HG03432 (cell line): ENCODE data around the gene CRISP2.

Source experiments
- ATAC-seq: cut with Tn5 transposase; IDR thresholded peaks from one replicate; pipeline ENCODE4 v1.9.1; 2021; ENCODE audit warnings: mild to moderate bottlenecking, moderate library complexity; ENCODE audit not compliant: unreplicated experiment

The CRISP2 gene

GRCh38 chr6:49662231-49662891 is 51.0 kb downstream of the CRISP2 start:
- no peak for ATAC-seq

- no peak for ATAC-seq
These were observed 59.4 kb downstream of the CRISP2 start for GRCh38 chr6:49653942-49654341.

GRCh38 chr6:49653438-49653837 is 59.9 kb downstream of the CRISP2 start:
- ATAC-seq = no peak

GRCh38 chr6:49651239-49651638 is 62.1 kb downstream of the CRISP2 start:
- ATAC-seq = no peak

GRCh38 chr6:49649988-49650387 is 63.4 kb downstream of the CRISP2 start:
- no peak for ATAC-seq

- no peak for ATAC-seq
These were observed 65.3 kb downstream of the CRISP2 start for GRCh38 chr6:49648036-49648435.

GRCh38 chr6:49647476-49647875 is 65.9 kb downstream of the CRISP2 start:
- no peak for ATAC-seq

- no peak for ATAC-seq
These were observed 66.4 kb downstream of the CRISP2 start for GRCh38 chr6:49646942-49647341.

GRCh38 chr6:49646130-49646824 is 67.1 kb downstream of the CRISP2 start:
- ATAC-seq = no peak

- ATAC-seq = no peak
These were observed 68.2 kb downstream of the CRISP2 start for GRCh38 chr6:49645139-49645538.
